Measurements from ENCODE around the gene COL12A1.

Gene COL12A1

DNA sequence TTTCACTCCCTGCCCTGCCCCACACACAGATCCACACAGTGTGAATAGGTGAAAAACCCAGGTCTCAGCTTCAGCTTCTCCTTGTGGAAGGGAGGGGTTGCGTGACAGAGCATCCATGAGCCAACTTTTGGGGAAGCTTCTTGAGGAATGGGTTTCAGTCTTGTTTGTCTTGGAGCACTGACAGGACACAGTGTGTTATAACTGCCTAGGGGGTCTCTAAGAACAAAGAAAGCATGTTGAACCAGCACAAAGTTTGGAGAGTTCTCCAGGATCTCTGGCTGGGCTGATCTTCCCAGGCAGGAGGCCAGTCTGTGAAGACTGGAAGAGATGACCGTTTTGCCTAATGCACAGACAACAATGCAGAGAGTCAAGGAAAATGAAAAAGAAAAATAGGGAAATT is 164.5 kb downstream of the COL12A1 start:
- Histone ChIP-seq H3K36me3 (no peaks in the 10 kb centered on the region), H3K4me1 (no peaks in the 10 kb centered on the region), H3K4me3 (no peak overlapping the region), H3K27me3 (no peaks in the 10 kb centered on the region), H3K27ac (no peak overlapping the region), H3K9me3 (peaks cover 0 to 14% (median 0%) of the 10 kb centered on the region in 3 donors)
- no peak for DNase-seq
- intact Hi-C loops (cut with DNase I; ENCODE audit: low total_unique reads): no loop called here
- TF ChIP-seq, protein P1, sequence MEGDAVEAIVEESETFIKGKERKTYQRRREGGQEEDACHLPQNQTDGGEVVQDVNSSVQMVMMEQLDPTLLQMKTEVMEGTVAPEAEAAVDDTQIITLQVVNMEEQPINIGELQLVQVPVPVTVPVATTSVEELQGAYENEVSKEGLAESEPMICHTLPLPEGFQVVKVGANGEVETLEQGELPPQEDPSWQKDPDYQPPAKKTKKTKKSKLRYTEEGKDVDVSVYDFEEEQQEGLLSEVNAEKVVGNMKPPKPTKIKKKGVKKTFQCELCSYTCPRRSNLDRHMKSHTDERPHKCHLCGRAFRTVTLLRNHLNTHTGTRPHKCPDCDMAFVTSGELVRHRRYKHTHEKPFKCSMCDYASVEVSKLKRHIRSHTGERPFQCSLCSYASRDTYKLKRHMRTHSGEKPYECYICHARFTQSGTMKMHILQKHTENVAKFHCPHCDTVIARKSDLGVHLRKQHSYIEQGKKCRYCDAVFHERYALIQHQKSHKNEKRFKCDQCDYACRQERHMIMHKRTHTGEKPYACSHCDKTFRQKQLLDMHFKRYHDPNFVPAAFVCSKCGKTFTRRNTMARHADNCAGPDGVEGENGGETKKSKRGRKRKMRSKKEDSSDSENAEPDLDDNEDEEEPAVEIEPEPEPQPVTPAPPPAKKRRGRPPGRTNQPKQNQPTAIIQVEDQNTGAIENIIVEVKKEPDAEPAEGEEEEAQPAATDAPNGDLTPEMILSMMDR (IDR thresholded peaks at IDR 0.05): no peak

Data from tibial artery (tissue), 4 donors.